RPMI7951 (cell line): ENCODE results near the gene GRIN1. TPM values are rescaled to one million over a fixed set of nuclear protein-coding genes. Genes with fewer than 3 reads are reported as not detected.

ENCODE experiments used
- DNase-seq: peaks from one replicate; pipeline ENCODE4 v3.0.0-alpha.2; 2012; ENCODE audit warnings: low read depth
- total RNA-seq: library from RNA; depleted of rRNA; stranded (reverse); fragments of >200 nt; shearing (Covaris generic); gene quantifications from 2 replicates; pipeline ENCODE4 v1.2.3, GENCODE V29; 2014; rRNA removed

The GRIN1 gene
- total RNA-seq, 1 experiment from 2014 or later, result not detected

DNA sequence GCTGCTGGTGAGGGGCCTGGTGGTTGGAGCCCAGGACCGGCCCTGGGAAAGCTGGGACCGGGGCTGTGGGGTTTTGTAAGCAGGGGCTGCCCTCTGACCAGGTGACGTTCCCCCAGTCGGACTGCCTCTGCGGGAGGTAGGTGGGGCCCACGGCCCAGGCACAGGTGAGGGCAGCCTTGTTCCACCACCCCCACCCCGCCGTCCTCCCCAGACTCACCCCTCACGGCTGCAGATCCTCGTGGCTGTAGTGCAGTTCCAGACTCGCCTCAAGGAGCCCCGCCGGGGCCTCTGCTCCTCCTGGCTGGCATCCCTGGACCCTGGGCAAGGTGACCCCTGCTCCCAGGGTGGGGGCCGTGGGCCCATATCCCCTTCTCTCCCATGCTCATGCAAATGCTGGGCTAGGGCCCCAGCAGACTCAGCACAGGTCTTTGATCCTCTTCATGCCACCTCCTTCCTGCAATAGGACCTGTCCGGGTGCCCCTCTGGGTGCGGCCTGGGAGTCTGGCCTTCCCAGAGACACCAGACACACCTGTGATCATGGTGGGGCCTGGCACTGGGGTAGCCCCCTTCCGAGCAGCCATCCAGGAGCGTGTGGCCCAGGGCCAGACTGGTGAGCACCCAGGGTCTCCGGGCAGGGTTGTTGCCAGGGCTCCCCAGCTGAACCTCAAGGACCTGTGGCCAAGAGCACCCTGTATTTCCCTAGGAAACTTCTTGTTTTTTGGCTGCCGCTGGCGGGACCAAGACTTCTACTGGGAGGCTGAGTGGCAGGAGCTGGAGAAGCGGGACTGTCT lies 76.4 kb downstream of the GRIN1 start:
- no peak for DNase-seq

DNA sequence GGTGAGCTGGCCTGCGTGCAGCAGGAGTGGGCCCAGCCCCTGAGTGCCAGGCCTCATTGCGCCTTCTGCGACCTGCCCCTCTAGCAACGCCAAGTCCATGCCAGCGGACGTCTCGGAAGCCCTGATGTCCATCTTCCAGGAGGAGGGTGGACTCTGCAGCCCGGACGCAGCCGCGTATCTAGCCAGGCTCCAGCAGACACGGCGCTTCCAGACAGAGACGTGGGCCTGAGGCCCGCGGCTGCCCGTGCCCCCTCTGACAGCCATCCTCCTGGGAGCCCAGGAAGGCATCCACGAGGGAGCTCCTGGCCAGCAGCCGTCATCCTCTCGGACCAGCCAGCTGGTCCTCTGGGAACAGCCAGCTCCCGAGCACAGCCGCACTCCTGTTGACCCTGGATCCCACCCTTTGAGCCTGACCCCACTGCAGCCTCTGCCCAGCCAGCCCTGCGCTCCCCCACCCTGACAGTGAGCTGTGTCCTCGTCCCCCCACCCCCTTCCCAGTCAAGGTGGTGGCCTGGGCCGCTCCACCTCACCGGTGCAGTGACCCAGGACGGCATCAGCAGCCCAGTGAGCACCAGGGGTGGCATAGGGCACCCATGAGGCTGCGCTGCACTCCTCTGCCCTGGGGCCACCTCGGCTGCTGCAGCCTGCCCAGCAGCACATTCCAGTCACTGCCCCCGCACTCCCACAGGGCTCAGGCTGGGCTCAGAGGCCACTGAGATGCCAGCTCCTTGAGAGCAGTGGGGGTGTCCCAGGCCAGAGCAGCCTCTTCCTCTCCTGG lies 77.4 kb downstream of the GRIN1 start:
- no peak for DNase-seq

DNA sequence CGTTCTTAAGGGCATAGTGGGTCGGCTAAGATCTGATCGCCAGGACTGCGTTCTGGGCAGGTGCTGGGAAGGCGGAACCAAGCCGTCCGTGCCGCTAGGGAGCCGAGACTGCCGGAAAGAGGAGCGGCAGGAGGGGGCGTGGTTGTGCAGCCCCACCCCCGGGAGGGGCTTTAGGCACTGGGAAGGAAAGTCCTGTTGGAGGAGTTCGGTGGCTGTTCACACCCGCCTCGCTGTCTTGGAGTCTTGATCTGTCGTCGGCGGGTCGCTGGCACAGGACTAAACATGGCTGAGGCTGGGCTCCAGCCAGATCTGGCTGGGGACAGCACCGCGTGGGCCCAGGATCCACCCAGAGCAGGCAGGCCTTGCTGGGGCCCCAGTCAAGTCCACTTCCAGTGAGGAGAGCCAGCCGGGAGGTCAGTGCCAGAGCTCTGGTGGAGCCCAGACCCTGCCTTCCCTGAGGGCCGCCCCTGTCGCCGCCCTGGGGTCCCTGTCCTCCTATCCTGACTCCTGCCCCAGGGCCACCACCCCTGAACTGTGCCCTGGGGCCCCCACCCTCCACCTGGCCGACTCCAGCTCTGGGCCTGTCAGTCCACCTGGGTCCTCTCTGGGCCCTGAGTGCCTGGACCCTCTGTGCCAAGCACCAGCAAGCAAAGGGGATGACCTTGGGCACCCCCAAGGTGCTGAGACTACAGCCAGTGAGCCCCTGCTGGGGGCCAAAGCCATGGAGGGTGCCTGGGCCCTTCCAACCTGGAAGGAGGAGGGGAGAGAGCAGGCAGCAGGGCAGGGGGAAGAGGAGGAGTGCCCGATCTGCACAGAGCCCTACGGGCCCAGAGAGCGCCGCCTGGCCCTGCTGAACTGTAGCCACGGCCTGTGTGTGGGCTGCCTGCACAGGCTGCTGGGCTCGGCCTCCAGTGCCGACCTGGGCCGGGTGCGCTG lies 78.6 kb downstream of the GRIN1 start:
- no peak for DNase-seq

DNA sequence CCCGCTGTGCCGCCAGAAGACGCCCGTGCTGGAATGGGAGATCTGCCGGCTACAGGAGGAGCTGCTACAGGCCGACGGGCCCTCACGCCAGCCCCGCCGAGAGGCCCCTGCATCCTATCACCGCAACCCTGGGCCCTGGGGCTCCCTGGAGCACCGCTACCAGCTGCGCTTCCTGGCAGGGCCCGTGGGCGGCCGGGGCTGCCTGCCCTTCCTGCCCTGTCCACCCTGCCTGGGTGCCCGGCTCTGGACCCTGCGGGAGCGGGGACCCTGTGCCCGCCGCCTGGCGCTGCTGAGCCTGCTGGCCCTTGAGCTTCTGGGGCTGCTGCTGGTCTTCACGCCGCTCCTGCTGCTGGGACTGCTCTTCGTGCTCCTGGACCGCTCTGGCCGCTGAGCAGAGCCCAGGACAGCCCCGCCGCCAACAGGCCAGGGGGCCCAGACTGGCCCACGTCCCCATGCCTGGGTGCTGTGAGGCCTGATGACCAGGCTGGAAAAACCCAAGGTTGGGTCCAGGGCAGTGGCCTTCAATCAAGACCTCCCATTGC lies 79.3 kb downstream of the GRIN1 start:
- DNase-seq, result no peak

Other genes with a start within 250 kb of the GRIN1 start
- gene FBXW5, start 194.4 kb upstream of the GRIN1 start, total RNA-seq, result 48.7 and 74.1 TPM in 2 replicates
- not detected in 2 replicates for gene C8G, start 193.9 kb upstream of the GRIN1 start, total RNA-seq
- not detected in 2 replicates for gene LCN12, start 186.9 kb upstream of the GRIN1 start, total RNA-seq
- gene PTGDS, start 161.7 kb upstream of the GRIN1 start, total RNA-seq, result 0.24 TPM in 1 of 2 replicates, not detected in the other
- not detected in 2 replicates for gene LCNL1, start 156.2 kb upstream of the GRIN1 start, total RNA-seq
- 24.5 and 50.9 TPM in 2 replicates for gene PAXX, start 146.7 kb upstream of the GRIN1 start, total RNA-seq
- 0.68 and 1.7 TPM in 2 replicates for gene CLIC3, start 142.6 kb upstream of the GRIN1 start, total RNA-seq
- gene ABCA2, start 110.9 kb upstream of the GRIN1 start, total RNA-seq, result 4.1 and 10.8 TPM in 2 replicates
- gene FUT7, start 107.1 kb upstream of the GRIN1 start, total RNA-seq, result not detected in 2 replicates
- 0.60 and 1.6 TPM in 2 replicates for gene NPDC1, start 93.0 kb upstream of the GRIN1 start, total RNA-seq
- gene ENTPD2, start 85.1 kb upstream of the GRIN1 start, total RNA-seq, result not detected in 2 replicates
- 15.3 and 21.8 TPM in 2 replicates for gene SAPCD2, start 68.6 kb upstream of the GRIN1 start, total RNA-seq
- gene UAP1L1, start 61.6 kb upstream of the GRIN1 start, total RNA-seq, result 7.6 and 10.0 TPM in 2 replicates
- gene MAN1B1, start 52.2 kb upstream of the GRIN1 start, total RNA-seq, result 39.2 and 56.9 TPM in 2 replicates
- gene DPP7, start 24.4 kb upstream of the GRIN1 start, total RNA-seq, result 30.8 and 37.5 TPM in 2 replicates
- not detected in 2 replicates for gene LRRC26, start 30.9 kb downstream of the GRIN1 start, total RNA-seq
- not detected in 2 replicates for gene TMEM210, start 32.9 kb downstream of the GRIN1 start, total RNA-seq
- gene ANAPC2, start 49.4 kb downstream of the GRIN1 start, total RNA-seq, result 8.1 and 9.8 TPM in 2 replicates
- gene SSNA1, start 49.5 kb downstream of the GRIN1 start, total RNA-seq, result 72.8 and 99.2 TPM in 2 replicates
- 1.1 and 3.7 TPM in 2 replicates for gene TPRN, start 61.6 kb downstream of the GRIN1 start, total RNA-seq
- gene TMEM203, start 66.5 kb downstream of the GRIN1 start, total RNA-seq, result 39.1 and 40.0 TPM in 2 replicates
- gene NDOR1, start 66.5 kb downstream of the GRIN1 start, total RNA-seq, result 4.6 and 5.4 TPM in 2 replicates
- not detected in 2 replicates for gene RNF208, start 83.1 kb downstream of the GRIN1 start, total RNA-seq
- gene CYSRT1, start 86.0 kb downstream of the GRIN1 start, total RNA-seq, result 0.36 and 1.1 TPM in 2 replicates
- gene RNF224, start 88.3 kb downstream of the GRIN1 start, total RNA-seq, result not detected in 2 replicates
- gene SLC34A3, start 91.7 kb downstream of the GRIN1 start, total RNA-seq, result not detected in 2 replicates
- gene TUBB4B, start 102.1 kb downstream of the GRIN1 start, total RNA-seq, result 295 and 372 TPM in 2 replicates
- gene STPG3, start 112.1 kb downstream of the GRIN1 start, total RNA-seq, result not detected in 2 replicates
- 34.2 and 46.8 TPM in 2 replicates for gene NELFB, start 116.2 kb downstream of the GRIN1 start, total RNA-seq
- gene TOR4A, start 138.6 kb downstream of the GRIN1 start, total RNA-seq, result under 0.01 TPM in 2 replicates
- gene NRARP, start 163.1 kb downstream of the GRIN1 start, total RNA-seq, result 0.12 TPM in 1 of 2 replicates, not detected in the other